T-cell (primary cell): ENCODE results near the gene NHSL2. TPM values are rescaled to one million over a fixed set of nuclear protein-coding genes. Genes with fewer than 3 reads are reported as not detected.

ENCODE experiments used
- ATAC-seq, 4 experiments: fragments of 200-7000 bp in 3 of 4; fragments of 150-1000 bp in 1 of 4; cut with Tn5 transposase; replicated peaks in 1 of 4; 1 replicate in 3 of 4; 2 replicates in 1 of 4; pipeline ENCODE4 v1.10.0; 2021; ENCODE audit warnings: moderate library complexity in 3 of 4, mild to moderate bottlenecking in 2 of 4, moderate number of reproducible peaks in 1 of 4
- CTCF ChIA-PET, 2 donors: fragments of 300-600 bp; sonication (Branson Sonifier 250); formaldehyde crosslinking; loops; one replicate each; lab custom pipeline; 2022; ENCODE audit warnings: antibody characterized with exemption in 2 of 2; lab: Charles Lee
- POLR2A ChIA-PET, 2 donors: fragments of 300-600 bp; sonication (Branson Sonifier 250); formaldehyde crosslinking; loops; one replicate each; lab custom pipeline; 2022; ENCODE audit warnings: antibody characterized with exemption in 2 of 2; lab: Charles Lee
- DNase-seq, 35 experiments: peaks; one replicate each; pipeline versions ENCODE4 v3.0.0 to v3.0.0-alpha.2; 2013 to 2023
- H3K27ac ChIP-seq: one replicate; pipeline ENCODE4 v1.5.1; 2013; ENCODE audit warnings: low read length
- H3K27me3 ChIP-seq, 2 experiments: replicated peaks in 1 of 2; 1 replicate in 1 of 2; 2 replicates in 1 of 2; pipeline versions ENCODE4 v1.6.1 to v1.7.0; 2013; ENCODE audit warnings: low read length in 1 of 2, mixed read lengths in 1 of 2; ENCODE audit not compliant: control insufficient read depth in 2 of 2, insufficient read depth in 2 of 2; ENCODE audit errors: extremely low read depth in 1 of 2
- H3K36me3 ChIP-seq, 2 donors: 1 replicate in 1 of 2; 2 replicates in 1 of 2; pipeline versions ENCODE4 v1.6.1 to v1.7.0; 2013; ENCODE audit warnings: low read length in 1 of 2; ENCODE audit not compliant: control insufficient read depth in 2 of 2, insufficient read depth in 1 of 2; ENCODE audit errors: extremely low read depth in 1 of 2
- H3K4me1 ChIP-seq, 2 experiments: 1 replicate in 1 of 2; 2 replicates in 1 of 2; pipeline versions ENCODE4 v1.6.1 to v1.7.0; 2013; ENCODE audit warnings: low read length in 2 of 2, mixed read lengths in 1 of 2; ENCODE audit not compliant: insufficient read depth in 2 of 2, control insufficient read depth in 1 of 2; ENCODE audit errors: extremely low read depth in 1 of 2
- H3K4me3 ChIP-seq, 2 donors: 1 replicate in 1 of 2; 2 replicates in 1 of 2; pipeline versions ENCODE4 v1.5.1 to v1.7.0; 2013; ENCODE audit warnings: mild to moderate bottlenecking in 2 of 2, low read length in 1 of 2, moderate library complexity in 1 of 2; ENCODE audit not compliant: control insufficient read depth in 1 of 2; ENCODE audit errors: extremely low read depth in 1 of 2
- H3K9me3 ChIP-seq: 2 replicates; pipeline ENCODE4 v1.7.0; 2013
- H3K27ac Mint-ChIP-seq, 2 donors: one replicate each; pipeline ENCODE4 v1.8.0; 2020 to 2021; ENCODE audit warnings: mild to moderate bottlenecking in 2 of 2, mixed read lengths in 2 of 2
- H3K27me3 Mint-ChIP-seq, 2 donors: one replicate each; pipeline ENCODE4 v1.8.0; 2021 to 2022; ENCODE audit warnings: mixed read lengths in 2 of 2
- H3K36me3 Mint-ChIP-seq: one replicate; pipeline ENCODE4 v1.8.0; 2021; ENCODE audit warnings: mixed read lengths
- H3K4me1 Mint-ChIP-seq, 3 donors: one replicate each; pipeline ENCODE4 v1.8.0; 2020 to 2022; ENCODE audit warnings: mixed read lengths in 3 of 3, mild to moderate bottlenecking in 1 of 3
- H3K4me3 Mint-ChIP-seq, 3 donors: one replicate each; pipeline ENCODE4 v1.8.0; 2020 to 2022; ENCODE audit warnings: mild to moderate bottlenecking in 3 of 3, mixed read lengths in 3 of 3, moderate library complexity in 3 of 3
- H3K9me3 Mint-ChIP-seq, 3 donors: one replicate each; pipeline ENCODE4 v1.8.0; 2020 to 2022; ENCODE audit warnings: mixed read lengths in 3 of 3
- WGBS: methylation state at CpG from one replicate; pipeline ENCODE4 v1.1.5; 2013; ENCODE audit warnings: missing lambda C conversion rate; ENCODE audit not compliant: insufficient coverage; 5-methylcytosine and 5-hydroxymethylcytosine counted together
- total RNA-seq, 35 experiments: library from RNA in 6 of 35; stranded (reverse) in 6 of 35; fragments of 120-200 nt in 1 of 35; gene quantifications; one replicate each; pipeline versions ENCODE4 v1.2.1 to v1.2.4 and lab custom pipeline; 2013 to 2026

Gene NHSL2
- total RNA-seq, 5 donors from 2014 or later (not counting 1 experiment from before 2014, with no cell fraction given), result 3.3 to 11.7 (median 8.1) TPM

DNA sequence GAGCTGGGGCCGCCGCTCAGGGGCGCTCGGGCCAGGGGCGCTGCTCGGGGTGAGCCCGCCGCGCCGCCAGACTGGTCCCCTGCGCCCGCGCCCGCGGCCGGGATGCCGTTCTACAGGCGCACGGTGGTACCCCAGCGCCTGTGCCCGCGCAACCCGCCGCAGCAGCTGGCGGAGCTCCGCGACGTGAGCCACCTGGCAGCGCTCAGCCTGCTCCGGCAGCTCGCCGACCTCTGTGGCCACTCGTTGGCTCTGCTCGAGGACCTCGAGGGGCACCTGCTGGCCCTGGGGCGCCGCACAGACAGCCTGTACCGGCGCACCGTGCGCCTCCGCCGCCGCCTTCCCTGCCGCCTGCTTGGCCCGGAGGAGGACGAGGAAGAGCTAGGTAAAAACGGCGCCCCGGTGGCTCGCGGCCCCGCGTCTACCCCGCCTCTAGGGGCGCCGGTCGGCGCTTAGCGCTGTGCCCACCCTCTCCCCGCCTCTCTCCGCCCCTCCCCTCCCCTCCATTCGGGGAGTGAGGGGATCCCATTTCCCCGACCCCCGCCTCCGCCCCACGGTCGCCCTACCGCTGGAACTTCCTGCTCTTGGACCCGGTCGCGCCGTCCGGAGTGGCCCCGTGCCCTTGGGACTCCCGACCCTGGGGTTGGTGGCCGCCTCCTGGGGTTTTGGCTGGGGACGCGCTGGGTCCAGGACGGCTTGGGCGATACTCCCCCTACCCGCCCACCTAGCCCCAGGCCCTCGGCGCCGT lies 513 bp downstream of the NHSL2 start:
- H3K4me1 Mint-ChIP-seq, result peaks cover 0 to 4% (median 4%) of the 10 kb centered on the region in 3 donors
- ChIA-PET CTCF (interaction anchor here (0.6 to 0.7 kb wide), 2 partner anchors 729 to 1333 kb away, joined by 3 to 13 read pairs; no protein-coding TSS in a partner anchor), POLR2A (no interaction called here)
- H3K4me3 ChIP-seq, result peak overlapping the region; percentile 12 to 54
- no peaks in the 10 kb centered on the region for H3K36me3 Mint-ChIP-seq
- DNase-seq, result peak in 28 of 35 experiments; percentile 1 to 47 (median 18)
- WGBS, result 2% methylated on average over 46 of the region's 85 CpGs
- H3K4me3 Mint-ChIP-seq, result peak overlapping the region; percentile 25 to 59 (median 39)
- no peaks in the 10 kb centered on the region for H3K9me3 Mint-ChIP-seq
- no peak overlapping the region for H3K27ac ChIP-seq
- no peaks in the 10 kb centered on the region for H3K36me3 ChIP-seq
- H3K27me3 Mint-ChIP-seq, result peaks cover 41 to 53% of the 10 kb centered on the region in 2 donors
- peaks cover 0 to 38% of the 10 kb centered on the region in 2 experiments for H3K27me3 ChIP-seq
- peaks cover 0 to 16% of the 10 kb centered on the region in 2 experiments for H3K4me1 ChIP-seq
- no peaks in the 10 kb centered on the region for H3K9me3 ChIP-seq
- ATAC-seq, result peak; percentile 63 to 90 (median 76)
- H3K27ac Mint-ChIP-seq, result no peak overlapping the region

DNA sequence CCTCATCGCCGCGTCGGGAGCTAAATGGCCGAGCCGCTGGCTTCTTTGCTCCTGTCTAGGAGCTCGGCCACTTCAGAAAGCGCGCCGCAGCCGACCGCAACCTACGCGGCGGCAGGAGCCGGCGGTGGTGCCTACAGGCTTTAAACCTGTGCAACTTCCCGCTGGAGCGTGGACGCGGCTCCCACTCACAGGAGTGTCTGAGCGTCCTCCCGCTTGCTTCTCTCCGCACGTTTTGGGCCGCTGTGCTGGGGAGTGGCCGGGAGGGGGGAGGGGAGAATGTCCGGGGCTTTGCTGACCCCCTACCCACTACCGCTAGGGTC lies 1.0 kb downstream of the NHSL2 start:
- WGBS, result under 1% methylated on average over 15 of the region's 29 CpGs
- POLR2A ChIA-PET, result no interaction called here
- ATAC-seq, result peak in 1 of 4 experiments; percentile 16

DNA sequence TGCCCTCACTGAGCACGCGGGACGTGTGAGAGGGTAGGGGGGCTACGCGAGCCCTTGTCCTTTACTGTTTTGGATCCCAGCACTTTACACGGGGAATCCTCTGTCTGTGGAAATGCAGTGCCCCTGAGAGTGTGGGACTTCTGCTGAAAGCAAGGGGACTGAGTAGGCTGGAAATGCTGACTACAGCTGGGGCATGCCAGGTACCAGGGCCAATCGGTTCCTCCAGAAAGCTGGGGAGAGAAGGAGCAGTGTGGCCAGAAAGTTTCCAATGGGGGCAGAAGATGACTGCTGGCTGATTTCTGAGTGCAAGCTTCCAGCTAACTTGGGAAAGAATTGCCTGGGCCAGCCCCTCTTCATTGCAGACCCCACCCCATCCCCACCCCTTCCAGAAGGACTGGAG lies 1.5 kb downstream of the NHSL2 start:
- Mint-ChIP-seq H3K36me3 (no peaks in the 10 kb centered on the region), H3K27ac (no peak overlapping the region), H3K27me3 (peaks cover 39 to 52% of the 10 kb centered on the region in 2 donors), H3K4me3 (peak overlapping the region in 1 of 3 donors; percentile 59), H3K4me1 (peaks cover 0 to 4% (median 4%) of the 10 kb centered on the region in 3 donors), H3K9me3 (no peaks in the 10 kb centered on the region)
- WGBS, result 54% methylated on average over 6 of the region's 7 CpGs
- H3K9me3 ChIP-seq, result no peaks in the 10 kb centered on the region
- ChIA-PET POLR2A (no interaction called here), CTCF (interaction anchor here in 1 of 2 donors (0.6 kb wide), 1 partner anchor 1334 kb away, joined by 13 read pairs; no protein-coding TSS in a partner anchor)
- DNase-seq (no peak), ATAC-seq (no peak)
- H3K4me3 ChIP-seq, result no peak overlapping the region
- no peak overlapping the region for H3K27ac ChIP-seq
- H3K4me1 ChIP-seq, result peaks cover 0 to 16% of the 10 kb centered on the region in 2 experiments
- no peaks in the 10 kb centered on the region for H3K36me3 ChIP-seq
- H3K27me3 ChIP-seq, result peaks cover 0 to 38% of the 10 kb centered on the region in 2 experiments

More for the DNA sequence above, 1.0 kb downstream of the NHSL2 start:
- peak overlapping the region; percentile 12 to 15 for H3K4me3 ChIP-seq
- Mint-ChIP-seq H3K4me1 (peaks cover 0 to 4% (median 4%) of the 10 kb centered on the region in 3 donors), H3K27ac (no peak overlapping the region), H3K27me3 (peaks cover 39 to 52% of the 10 kb centered on the region in 2 donors), H3K36me3 (no peaks in the 10 kb centered on the region), H3K4me3 (peak overlapping the region; percentile 25 to 59 (median 45)), H3K9me3 (no peaks in the 10 kb centered on the region)
- no peaks in the 10 kb centered on the region for H3K9me3 ChIP-seq
- peak in 1 of 35 experiments; percentile 6 for DNase-seq
- no peaks in the 10 kb centered on the region for H3K36me3 ChIP-seq
- H3K27ac ChIP-seq, result no peak overlapping the region
- H3K4me1 ChIP-seq, result peaks cover 0 to 16% of the 10 kb centered on the region in 2 experiments
- CTCF ChIA-PET, result interaction anchor here (0.6 to 0.7 kb wide), 2 partner anchors 729 to 1333 kb away, joined by 3 to 13 read pairs; no protein-coding TSS in a partner anchor
- peaks cover 0 to 38% of the 10 kb centered on the region in 2 experiments for H3K27me3 ChIP-seq

DNA sequence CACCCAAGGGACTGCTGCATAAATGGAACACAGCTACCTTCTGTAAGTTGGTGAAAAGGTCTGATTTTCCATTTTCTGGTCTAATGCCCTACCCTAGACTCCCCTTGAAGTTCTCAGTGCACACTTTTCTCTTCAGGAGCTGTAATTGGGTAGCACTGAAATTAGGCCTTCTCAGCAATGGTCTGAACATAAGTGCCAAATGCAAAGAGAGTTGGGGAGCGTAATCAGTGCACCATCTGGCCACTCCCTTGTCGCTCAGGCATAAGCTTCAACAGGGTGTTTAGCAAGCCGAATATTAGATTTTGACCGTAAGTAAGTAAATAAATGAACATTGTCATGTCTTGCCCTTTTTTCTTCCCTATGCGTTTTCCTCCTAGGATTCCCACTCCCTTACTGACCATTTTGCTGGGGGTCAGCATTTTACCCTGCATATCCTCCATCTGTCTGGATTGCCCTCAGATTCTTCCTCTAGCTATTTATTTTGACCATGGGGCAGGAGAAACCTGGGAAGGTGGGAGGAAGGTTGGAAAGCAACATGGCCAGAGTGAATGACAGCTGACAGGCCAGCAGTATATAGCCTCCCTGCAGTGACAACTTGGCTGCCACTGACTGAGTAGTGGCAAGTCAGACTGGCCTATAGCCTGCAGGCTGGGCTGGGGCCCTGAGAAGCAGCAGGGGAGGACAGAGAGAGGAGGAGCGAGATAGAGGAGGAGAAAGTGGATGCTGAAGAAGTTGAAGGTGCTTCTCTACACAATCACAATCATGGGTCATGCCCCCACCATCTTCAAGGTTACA lies 2.7 kb downstream of the NHSL2 start:
- H3K4me3 ChIP-seq, result no peak overlapping the region
- no peaks in the 10 kb centered on the region for H3K9me3 Mint-ChIP-seq
- H3K27ac Mint-ChIP-seq, result no peak overlapping the region
- ATAC-seq (no peak), DNase-seq (no peak)
- no peaks in the 10 kb centered on the region for H3K36me3 ChIP-seq
- H3K36me3 Mint-ChIP-seq, result no peaks in the 10 kb centered on the region
- no peaks in the 10 kb centered on the region for H3K9me3 ChIP-seq
- H3K4me1 Mint-ChIP-seq, result peaks cover 0 to 4% (median 4%) of the 10 kb centered on the region in 3 donors
- POLR2A ChIA-PET, result no interaction called here
- H3K27me3 ChIP-seq, result peaks cover 0 to 32% of the 10 kb centered on the region in 2 experiments
- H3K4me3 Mint-ChIP-seq, result no peak overlapping the region
- H3K27me3 Mint-ChIP-seq, result peaks cover 33 to 47% of the 10 kb centered on the region in 2 donors
- 86% methylated on average over 1 of the region's 6 CpGs for WGBS
- CTCF ChIA-PET, result no interaction called here
- H3K4me1 ChIP-seq, result peaks cover 0 to 16% of the 10 kb centered on the region in 2 experiments
- H3K27ac ChIP-seq, result no peak overlapping the region

DNA sequence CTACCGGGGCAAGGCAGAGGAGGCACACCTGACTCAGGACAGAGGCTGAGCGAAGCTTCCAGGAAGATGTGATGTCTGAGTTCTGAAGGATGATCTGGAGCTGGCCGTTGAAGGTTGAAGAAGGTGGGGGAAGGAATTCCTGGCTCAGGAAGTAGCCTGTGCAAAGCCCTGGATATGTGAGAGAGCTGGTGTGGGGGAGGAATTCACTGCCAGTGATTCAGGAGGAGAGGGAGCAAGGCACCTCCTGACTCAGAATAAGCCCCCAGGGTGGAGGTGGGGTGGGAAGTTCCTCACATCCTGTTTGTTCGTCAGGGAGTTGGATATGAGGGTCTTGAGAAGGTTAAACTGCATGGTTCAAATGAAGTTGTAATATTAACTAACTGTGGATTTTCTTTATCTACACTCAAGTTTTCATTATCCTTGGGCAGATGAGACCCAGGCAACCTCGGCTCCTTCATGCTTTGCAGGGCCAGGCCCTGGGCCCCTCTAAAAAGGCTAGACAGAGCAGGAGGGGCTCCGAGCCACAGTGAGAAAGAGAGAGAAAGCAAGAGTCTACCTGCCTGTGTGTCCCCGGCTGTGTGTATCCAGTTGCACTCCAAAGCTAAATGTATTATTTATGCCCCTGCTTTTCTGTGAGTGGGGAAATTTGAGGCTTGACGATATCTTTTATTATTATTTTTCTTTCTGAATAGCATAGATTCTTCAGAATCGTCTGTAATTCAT lies 7.1 kb downstream of the NHSL2 start:
- Histone ChIP-seq H3K4me3 (no peak overlapping the region), H3K36me3 (no peaks in the 10 kb centered on the region), H3K9me3 (no peaks in the 10 kb centered on the region), H3K27ac (no peak overlapping the region), H3K27me3 (peaks cover 0 to 6% of the 10 kb centered on the region in 2 experiments), H3K4me1 (no peaks in the 10 kb centered on the region)
- Mint-ChIP-seq H3K4me3 (no peak overlapping the region), H3K36me3 (no peaks in the 10 kb centered on the region), H3K4me1 (no peaks in the 10 kb centered on the region), H3K27me3 (peaks cover 18 to 40% of the 10 kb centered on the region in 2 donors), H3K9me3 (no peaks in the 10 kb centered on the region), H3K27ac (no peak overlapping the region)
- POLR2A ChIA-PET, result interaction anchor here in 1 of 2 donors (0.6 kb wide), 1 partner anchor 21 kb away, joined by 6 read pairs; no protein-coding TSS in a partner anchor
- CTCF ChIA-PET, result interaction anchor here (0.6 kb wide), 3 partner anchors 76 to 1120 kb away, joined by 3 to 5 read pairs (median 3); no protein-coding TSS in a partner anchor
- 56% methylated on average over 1 of the region's 9 CpGs for WGBS
- no peak for DNase-seq
- ATAC-seq, result no peak
